IMR-90 (cell line): ENCODE results near the gene CHD6. TPM values are rescaled to one million over a fixed set of nuclear protein-coding genes. Genes with fewer than 3 reads are reported as not detected.

Experiments used
- ATAC-seq: fragments of 200-7000 bp; cut with Tn5 transposase; 2 replicates; pipeline ENCODE4 v1.9.1; 2020; ENCODE audit warnings: low read depth, mild to moderate bottlenecking, moderate library complexity
- BruUV-seq: library from RNA; stranded (reverse); fragments of 400-500 nt; replicated peaks from 2 replicates; lab custom pipeline; 2021; lab: Mats Ljungman, UMichigan
- CTCF ChIA-PET: fragments of 300-600 bp; formaldehyde crosslinking; extraction: SDS; loops from one replicate; lab custom pipeline; 2021; ENCODE audit warnings: antibody characterized with exemption; lab: Yijun Ruan, JAX
- POLR2A ChIA-PET: fragments of 300-600 bp; sonication (Branson Sonifier 250); formaldehyde crosslinking; loops from one replicate; lab custom pipeline; 2022; ENCODE audit warnings: antibody characterized with exemption; ENCODE audit not compliant: unreplicated experiment; lab: Charles Lee
- DNase-seq: peaks from one replicate; pipeline ENCODE4 v3.0.0; 2013
- H2AFZ ChIP-seq: replicated peaks from 2 replicates; pipeline ENCODE3; 2013; ENCODE audit warnings: low read length, mild to moderate bottlenecking; ENCODE audit not compliant: poor library complexity
- H2AK5ac ChIP-seq: 2 replicates; pipeline ENCODE4 v1.6.1; 2013; ENCODE audit warnings: low read depth, low read length, inconsistent platforms
- H2AK9ac ChIP-seq: replicated peaks from 2 replicates; pipeline ENCODE3; 2013; ENCODE audit warnings: mild to moderate bottlenecking, low read depth, low read length, moderate library complexity; ENCODE audit not compliant: poor library complexity
- H2BK120ac ChIP-seq: 2 replicates; pipeline ENCODE4 v1.6.1; 2013; ENCODE audit warnings: low read depth, low read length, inconsistent platforms
- H2BK15ac ChIP-seq: 3 replicates; pipeline ENCODE4 v1.6.1; 2013; ENCODE audit warnings: low read depth, low read length, inconsistent platforms
- H2BK20ac ChIP-seq: 2 replicates; pipeline ENCODE4 v1.6.1; 2013; ENCODE audit warnings: low read depth, mild to moderate bottlenecking, inconsistent platforms, low read length, moderate library complexity
- H2BK5ac ChIP-seq: 2 replicates; pipeline ENCODE4 v1.6.1; 2013; ENCODE audit warnings: mild to moderate bottlenecking, low read depth, low read length, inconsistent platforms; ENCODE audit not compliant: poor library complexity, severe bottlenecking
- H3K14ac ChIP-seq: replicated peaks from 2 replicates; pipeline ENCODE4 v1.6.1; 2013; ENCODE audit warnings: low read depth, low read length, inconsistent platforms
- H3K18ac ChIP-seq: 2 replicates; pipeline ENCODE4 v1.6.1; 2013; ENCODE audit warnings: low read depth, low read length, control low read depth
- H3K23ac ChIP-seq: 2 replicates; pipeline ENCODE4 v1.6.1; 2013; ENCODE audit warnings: low read depth, low read length, inconsistent platforms
- H3K27ac ChIP-seq: 2 replicates; pipeline ENCODE4 v1.5.1; 2013; ENCODE audit warnings: mild to moderate bottlenecking, control low read depth, low read length; ENCODE audit not compliant: insufficient read depth
- H3K27me3 ChIP-seq: 2 replicates; pipeline ENCODE4 v1.6.1; 2013; ENCODE audit warnings: low read length; ENCODE audit not compliant: control insufficient read depth, insufficient read depth
- H3K36me3 ChIP-seq: 2 replicates; pipeline ENCODE4 v1.6.1; 2013; ENCODE audit warnings: low read length, mixed read lengths; ENCODE audit not compliant: control insufficient read depth, insufficient read depth
- H3K4ac ChIP-seq: 2 replicates; pipeline ENCODE4 v1.6.1; 2013; ENCODE audit warnings: low read depth, low read length, inconsistent platforms
- H3K4me1 ChIP-seq: 2 replicates; pipeline ENCODE4 v1.6.1; 2013; ENCODE audit warnings: low read length, mixed read lengths; ENCODE audit not compliant: control insufficient read depth, insufficient read depth
- H3K4me2 ChIP-seq: 2 replicates; pipeline ENCODE4 v1.6.1; 2013; ENCODE audit warnings: low read depth, mild to moderate bottlenecking, control low read depth, low read length, moderate library complexity
- H3K4me3 ChIP-seq: 2 replicates; pipeline ENCODE4 v1.5.1; 2013; ENCODE audit warnings: low read depth, mild to moderate bottlenecking, control low read depth, low read length, moderate library complexity; ENCODE audit not compliant: insufficient read depth
- H3K56ac ChIP-seq: 2 replicates; pipeline ENCODE4 v1.6.1; 2013; ENCODE audit warnings: low read length, inconsistent platforms; ENCODE audit not compliant: insufficient read depth; ENCODE audit errors: extremely low read depth
- H3K79me1 ChIP-seq, 2 experiments: 2 replicates each; pipeline ENCODE4 v1.6.1; 2013; ENCODE audit warnings: low read length in 2 of 2, inconsistent platforms in 1 of 2, low read depth in 1 of 2
- H3K9ac ChIP-seq: 2 replicates; pipeline ENCODE4 v1.6.1; 2013; ENCODE audit warnings: low read depth, low read length, control low read depth
- H3K9me1 ChIP-seq: 2 replicates; pipeline ENCODE4 v1.6.1; 2013; ENCODE audit warnings: low read length, inconsistent platforms; ENCODE audit not compliant: insufficient read depth
- H3K9me3 ChIP-seq: 2 replicates; pipeline ENCODE4 v1.6.1; 2013; ENCODE audit warnings: low read length; ENCODE audit not compliant: control insufficient read depth, insufficient read depth
- H4K20me1 ChIP-seq: 2 replicates; pipeline ENCODE4 v1.6.1; 2013; ENCODE audit warnings: low read length, inconsistent platforms; ENCODE audit not compliant: insufficient read depth
- H4K5ac ChIP-seq: 2 replicates; pipeline ENCODE4 v1.6.1; 2013; ENCODE audit warnings: mild to moderate bottlenecking, low read depth, low read length, control low read depth
- H4K8ac ChIP-seq, 2 experiments: 2 replicates each; pipeline ENCODE4 v1.6.1; 2013; ENCODE audit warnings: low read depth in 2 of 2, low read length in 2 of 2, control low read depth in 1 of 2, inconsistent platforms in 1 of 2
- H4K91ac ChIP-seq: 2 replicates; pipeline ENCODE4 v1.6.1; 2013; ENCODE audit warnings: low read depth, low read length, inconsistent platforms; ENCODE audit not compliant: insufficient read depth
- BHLHE40 ChIP-seq: fragments of 150-350 bp; IDR thresholded peaks from 2 replicates; pipeline ENCODE4 v1.6.1; 2016; ENCODE audit warnings: mild to moderate bottlenecking, low read depth, low read length
- CEBPB ChIP-seq: IDR thresholded peaks from 2 replicates; pipeline ENCODE4 v1.6.1; 2012; ENCODE audit warnings: low read depth, low read length, improper control_type of control experiment
- FOS ChIP-seq: fragments of 150-350 bp; IDR thresholded peaks from 2 replicates; pipeline ENCODE4 v1.6.1; 2016; ENCODE audit warnings: low read depth, low read length
- MAZ ChIP-seq: IDR thresholded peaks from 2 replicates; pipeline ENCODE4 v1.6.1; 2012; ENCODE audit warnings: low read depth, mild to moderate bottlenecking, low read length, improper control_type of control experiment, moderate library complexity, borderline replicate concordance
- POLR2A ChIP-seq: IDR thresholded peaks from 2 replicates; pipeline ENCODE4 v1.6.1; 2012; ENCODE audit warnings: mild to moderate bottlenecking, low read depth, low read length
- RFX5 ChIP-seq: IDR thresholded peaks from 2 replicates; pipeline ENCODE4 v1.8.0; 2012; ENCODE audit warnings: low read depth, mild to moderate bottlenecking, low read length, moderate library complexity
- SMC3 ChIP-seq: fragments of 150-350 bp; IDR thresholded peaks from 2 replicates; pipeline ENCODE4 v1.6.1; 2016; ENCODE audit warnings: low read depth, mild to moderate bottlenecking, antibody characterized with exemption, low read length, moderate library complexity
- WGBS, 2 experiments: methylation state at CpG; one replicate each; pipeline versions ENCODE4 v1.1.5 to v1.1.7; 2013; ENCODE audit warnings: missing lambda C conversion rate in 2 of 2; ENCODE audit not compliant: insufficient read length in 1 of 2; ENCODE audit errors: extremely low coverage in 2 of 2; 5-methylcytosine and 5-hydroxymethylcytosine counted together
- dilution Hi-C: fragments of 300-500 bp; cut with HindIII; formaldehyde crosslinking; loops from one replicate; pipeline ENCODE4 v1.14.3; 2018; ENCODE audit warnings: low sequenced_read_pairs; ENCODE audit not compliant: unreplicated experiment
- in situ Hi-C: fragments of 300-500 bp; cut with MboI; formaldehyde crosslinking; loops from 3 replicates; pipeline ENCODE4 v1.14.3; 2019; ENCODE audit warnings: low sequenced_read_pairs, inconsistent platforms, mixed read lengths
- intact Hi-C: fragments of 100-400 bp; cut with micrococcal nuclease; formaldehyde crosslinking; loops from 2 replicates; pipeline ENCODE4 v1.10.0; 2022
- polyA plus RNA-seq, 3 experiments: library from polyadenylated mRNA; depleted of rRNA; stranded (reverse); fragments of >200 nt; gene quantifications; 2 replicates each; pipeline ENCODE4 v1.2.3, GENCODE V29; 2012; ENCODE audit warnings: low replicate concordance in 1 of 3
- total RNA-seq: library from RNA; depleted of rRNA; stranded (reverse); fragments of >200 nt; gene quantifications from 2 replicates; pipeline ENCODE4 v1.2.3, GENCODE V29; 2012
- TF ChIP-seq, protein P1 (sequence below): fragments of 150-350 bp; IDR thresholded peaks from 2 replicates; pipeline ENCODE4 v1.6.1; 2016; ENCODE audit warnings: low read depth, mild to moderate bottlenecking, low read length, moderate library complexity, borderline replicate concordance
- TF ChIP-seq, protein P2 (sequence below): fragments of 150-350 bp; IDR thresholded peaks from 2 replicates; pipeline ENCODE4 v1.6.1; 2017; ENCODE audit warnings: mild to moderate bottlenecking, antibody characterized with exemption, low read length, low read depth
- TF ChIP-seq, protein P3 (sequence below): conservative IDR thresholded peaks from 2 replicates; pipeline ENCODE4 v1.5.1; 2012; ENCODE audit warnings: mild to moderate bottlenecking, low read depth, low read length, improper control_type of control experiment

Gene CHD6
- total and polyA plus RNA-seq, 2 of the 4 experiments (the other 2 are of a cell fraction), result 8.8 to 26.7 TPM

DNA sequence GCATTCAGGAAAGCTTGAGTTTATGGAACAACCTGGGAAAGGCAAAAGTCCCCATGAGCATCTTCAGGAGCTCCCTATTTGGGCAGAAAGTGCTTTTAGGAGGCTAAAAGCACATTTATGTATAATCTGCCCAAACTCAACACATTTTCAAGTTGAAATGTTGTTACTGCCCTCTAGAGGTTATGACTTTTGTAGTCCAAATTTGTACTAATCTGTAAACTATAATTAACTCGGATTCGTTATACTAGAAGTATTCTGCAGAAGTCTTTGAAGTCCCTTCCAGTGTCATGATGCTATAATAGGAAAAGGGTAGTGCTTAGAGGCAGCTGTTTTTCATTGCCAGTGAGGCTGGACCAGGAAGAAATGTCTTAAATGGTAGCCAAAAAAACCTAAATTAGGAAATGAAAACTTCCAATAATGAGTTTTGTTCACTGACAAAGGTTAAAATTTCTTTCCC, 206.8 kb downstream of the CHD6 start (continued):
- TF ChIP-seq, protein P1, sequence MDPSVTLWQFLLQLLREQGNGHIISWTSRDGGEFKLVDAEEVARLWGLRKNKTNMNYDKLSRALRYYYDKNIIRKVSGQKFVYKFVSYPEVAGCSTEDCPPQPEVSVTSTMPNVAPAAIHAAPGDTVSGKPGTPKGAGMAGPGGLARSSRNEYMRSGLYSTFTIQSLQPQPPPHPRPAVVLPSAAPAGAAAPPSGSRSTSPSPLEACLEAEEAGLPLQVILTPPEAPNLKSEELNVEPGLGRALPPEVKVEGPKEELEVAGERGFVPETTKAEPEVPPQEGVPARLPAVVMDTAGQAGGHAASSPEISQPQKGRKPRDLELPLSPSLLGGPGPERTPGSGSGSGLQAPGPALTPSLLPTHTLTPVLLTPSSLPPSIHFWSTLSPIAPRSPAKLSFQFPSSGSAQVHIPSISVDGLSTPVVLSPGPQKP, result no peak
- TF ChIP-seq CEBPB, result no peak
- TF ChIP-seq, protein P2, sequence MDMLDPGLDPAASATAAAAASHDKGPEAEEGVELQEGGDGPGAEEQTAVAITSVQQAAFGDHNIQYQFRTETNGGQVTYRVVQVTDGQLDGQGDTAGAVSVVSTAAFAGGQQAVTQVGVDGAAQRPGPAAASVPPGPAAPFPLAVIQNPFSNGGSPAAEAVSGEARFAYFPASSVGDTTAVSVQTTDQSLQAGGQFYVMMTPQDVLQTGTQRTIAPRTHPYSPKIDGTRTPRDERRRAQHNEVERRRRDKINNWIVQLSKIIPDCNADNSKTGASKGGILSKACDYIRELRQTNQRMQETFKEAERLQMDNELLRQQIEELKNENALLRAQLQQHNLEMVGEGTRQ, result no peak

DNA sequence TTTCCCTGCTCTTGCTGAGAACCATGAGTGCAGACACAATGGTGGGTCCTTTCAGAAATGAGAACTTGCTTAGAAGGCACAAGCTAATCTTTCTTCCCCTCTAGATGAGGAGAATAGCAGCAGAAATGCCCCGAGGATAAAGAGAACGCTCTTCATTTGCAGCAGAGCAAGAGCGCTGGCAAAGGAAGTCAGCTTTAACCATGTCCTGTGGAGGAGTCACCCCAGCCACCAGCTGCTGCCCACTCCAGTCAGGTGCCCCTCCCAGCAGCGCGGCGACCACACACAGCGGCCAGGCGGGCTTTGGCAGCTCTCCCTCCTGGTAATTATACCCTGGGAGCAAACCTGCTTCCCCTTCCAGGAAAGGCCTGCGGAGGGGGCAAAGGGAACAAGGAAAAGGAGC, 209.2 kb downstream of the CHD6 start:
- Histone ChIP-seq H3K27me3 (no peaks in the 10 kb centered on the region), H3K79me1 (no peaks in the 10 kb centered on the region; a peak in 1 of 4 replicates), H3K56ac (no peak overlapping the region), H3K4ac (no peak overlapping the region), H4K20me1 (no peaks in the 10 kb centered on the region; the same call in 1 of the 2 replicates), H2AK9ac (no peak overlapping the region), H3K4me3 (no peak overlapping the region), H2BK20ac (no peak overlapping the region), H3K9ac (no peak overlapping the region), H2BK120ac (no peak overlapping the region), H3K27ac (no peak overlapping the region), H3K18ac (no peak overlapping the region), H3K4me2 (no peak overlapping the region), H4K91ac (no peak overlapping the region), H4K8ac (no peak overlapping the region), H3K9me1 (no peaks in the 10 kb centered on the region), H3K9me3 (no peaks in the 10 kb centered on the region), H2AFZ (no peak overlapping the region), H2BK15ac (no peak overlapping the region), H4K5ac (no peak overlapping the region), H2AK5ac (no peak overlapping the region), H3K14ac (no peak overlapping the region), H3K23ac (no peak overlapping the region), H3K36me3 (peaks cover 63% of the 10 kb centered on the region), H2BK5ac (no peak overlapping the region), H3K4me1 (no peaks in the 10 kb centered on the region)
- no TSS peak for BruUV-seq
- ATAC-seq (no peak), DNase-seq (no peak)
- CTCF ChIA-PET, result no interaction called here
- intact Hi-C loops, result no loop called here
- WGBS, 2 experiments, result 94% methylated on average over 3 of the region's 9 CpGs; no CpG with 5 or more reads in 1 of the 2 experiments
- in situ Hi-C loops, result no loop called here
- POLR2A ChIA-PET, result no interaction called here
- dilution Hi-C loops, result no loop called here
- TF ChIP-seq POLR2A (no peak), SMC3 (no peak), MAZ (no peak), CEBPB (no peak), BHLHE40 (no peak), FOS (no peak), RFX5 (no peak)
- TF ChIP-seq, protein P1, result no peak
- TF ChIP-seq, protein P3, sequence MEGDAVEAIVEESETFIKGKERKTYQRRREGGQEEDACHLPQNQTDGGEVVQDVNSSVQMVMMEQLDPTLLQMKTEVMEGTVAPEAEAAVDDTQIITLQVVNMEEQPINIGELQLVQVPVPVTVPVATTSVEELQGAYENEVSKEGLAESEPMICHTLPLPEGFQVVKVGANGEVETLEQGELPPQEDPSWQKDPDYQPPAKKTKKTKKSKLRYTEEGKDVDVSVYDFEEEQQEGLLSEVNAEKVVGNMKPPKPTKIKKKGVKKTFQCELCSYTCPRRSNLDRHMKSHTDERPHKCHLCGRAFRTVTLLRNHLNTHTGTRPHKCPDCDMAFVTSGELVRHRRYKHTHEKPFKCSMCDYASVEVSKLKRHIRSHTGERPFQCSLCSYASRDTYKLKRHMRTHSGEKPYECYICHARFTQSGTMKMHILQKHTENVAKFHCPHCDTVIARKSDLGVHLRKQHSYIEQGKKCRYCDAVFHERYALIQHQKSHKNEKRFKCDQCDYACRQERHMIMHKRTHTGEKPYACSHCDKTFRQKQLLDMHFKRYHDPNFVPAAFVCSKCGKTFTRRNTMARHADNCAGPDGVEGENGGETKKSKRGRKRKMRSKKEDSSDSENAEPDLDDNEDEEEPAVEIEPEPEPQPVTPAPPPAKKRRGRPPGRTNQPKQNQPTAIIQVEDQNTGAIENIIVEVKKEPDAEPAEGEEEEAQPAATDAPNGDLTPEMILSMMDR, result no peak
- TF ChIP-seq, protein P2, result no peak
